NCI-H1930 (cell line): Measurements from ENCODE around the gene RARB.

ENCODE experiments used
- DNase-seq, 2 experiments: peaks; one replicate each; lab custom pipeline; 2025; lab: John Stamatoyannopoulos, UW

RARB gene

DNA sequence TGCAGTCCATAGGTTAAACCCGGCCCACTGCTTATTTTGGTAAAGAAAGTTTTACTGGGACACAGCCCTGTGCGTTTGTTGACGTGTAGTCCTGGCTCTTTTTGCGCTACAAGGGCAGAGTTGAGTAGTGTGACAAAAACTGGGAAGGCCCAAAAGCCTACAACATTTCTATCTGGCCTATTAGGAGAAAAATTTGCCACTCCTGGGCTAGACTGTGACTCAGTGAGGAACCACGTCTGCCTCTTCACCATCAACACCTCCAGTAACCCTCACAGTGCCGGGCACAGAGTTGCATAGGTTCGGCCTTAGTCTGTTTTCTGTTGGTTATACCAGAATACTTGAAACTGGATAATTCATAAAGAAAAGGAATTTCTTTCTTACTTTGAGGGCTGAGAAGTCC, 126.3 kb downstream of the RARB start:
- no peak for DNase-seq

DNA sequence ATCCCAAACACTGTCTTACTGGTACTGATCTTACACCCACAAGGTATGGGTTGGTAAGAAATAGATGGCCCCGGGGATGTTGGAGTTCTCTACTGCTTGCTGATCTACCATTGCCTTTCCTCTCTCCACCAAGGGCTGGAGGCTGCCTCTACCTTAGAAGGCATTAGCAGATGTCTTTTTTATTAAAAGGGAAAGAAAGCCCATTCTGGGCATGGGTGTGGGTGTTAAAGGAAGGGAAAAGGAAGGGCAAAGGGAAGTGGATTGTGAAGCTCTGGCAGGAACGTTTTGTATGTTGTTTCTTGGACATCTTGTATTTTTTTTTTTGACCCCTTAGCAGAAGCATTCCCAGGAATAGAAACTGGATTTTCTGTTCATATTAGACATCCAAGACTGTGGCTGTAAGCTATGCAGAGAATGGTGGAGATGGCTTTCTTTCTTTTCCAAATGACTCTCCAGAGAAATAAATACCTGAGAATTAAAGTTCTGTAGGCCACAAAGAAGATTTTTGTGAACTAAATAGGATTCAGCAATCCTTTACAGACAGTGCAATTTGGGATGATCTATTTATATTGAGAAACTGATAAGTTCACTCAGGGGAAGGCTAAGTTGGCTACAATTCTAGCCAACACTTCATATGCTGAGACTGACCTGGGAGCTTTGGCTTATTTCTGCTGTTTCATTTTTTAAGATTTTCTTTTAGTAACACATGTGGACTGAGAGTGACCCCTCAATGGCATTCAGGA, 127.8 kb downstream of the RARB start:
- no peak for DNase-seq

DNA sequence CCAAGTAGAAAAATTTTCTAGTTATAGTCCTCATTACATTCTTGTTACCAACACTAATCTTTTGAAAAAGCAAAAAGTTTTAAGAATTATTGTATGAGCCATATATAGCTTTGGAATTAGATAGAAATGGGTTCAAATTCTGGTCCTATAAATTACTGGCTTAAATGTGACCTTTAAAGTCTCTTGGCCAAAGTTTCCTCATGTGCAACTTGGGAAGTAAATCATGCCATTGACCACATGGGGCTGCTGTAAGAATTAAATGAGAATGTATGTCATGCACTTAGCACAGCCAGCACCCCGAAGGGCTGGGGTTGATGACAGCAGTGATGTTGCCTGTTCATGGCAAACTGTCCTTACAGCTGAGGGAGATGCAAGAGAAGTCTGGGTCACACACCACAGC, 128.4 kb downstream of the RARB start:
- DNase-seq, result no peak

DNA sequence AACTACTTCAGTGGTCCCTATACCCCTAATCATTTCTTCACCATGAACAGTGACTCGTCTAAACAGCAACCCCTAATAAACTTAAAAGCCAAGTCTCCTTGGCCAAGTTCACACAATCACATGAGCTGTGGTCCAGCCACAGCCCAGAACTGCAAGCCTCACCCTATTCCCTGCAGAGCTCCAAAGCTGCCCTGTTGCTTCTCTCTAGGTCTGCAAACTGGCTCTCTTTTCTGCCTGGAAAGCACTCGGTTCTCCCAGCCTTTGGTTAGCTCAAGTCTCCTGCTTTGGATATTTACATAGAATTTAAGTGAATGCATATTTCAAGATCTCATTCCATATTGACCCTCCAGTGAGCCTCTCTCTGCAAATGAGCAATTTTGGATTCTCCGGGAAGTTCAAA, 129.6 kb downstream of the RARB start:
- DNase-seq, result no peak

- DNase-seq, result no peak
Observed at GRCh38 chr3:25558121-25558520, 130.1 kb downstream of the RARB start.

DNA sequence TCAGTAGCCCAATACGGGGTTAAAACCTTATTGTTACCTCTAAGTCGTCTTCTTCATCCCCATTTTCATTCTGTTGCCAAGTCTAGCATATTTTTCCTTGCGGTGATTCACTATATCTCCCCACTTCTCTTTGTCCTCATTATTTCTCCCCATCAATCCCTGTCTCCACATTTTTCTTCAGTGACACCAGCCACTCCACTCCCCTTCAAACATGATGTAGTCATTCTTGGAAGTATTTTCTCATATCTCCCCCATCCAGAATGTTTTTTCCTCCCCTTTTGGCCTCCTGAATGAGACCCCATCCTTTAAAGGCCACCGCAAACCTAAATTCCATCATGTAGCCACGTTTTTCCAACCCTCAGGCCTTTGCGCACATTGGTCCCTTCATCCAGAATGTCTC, 130.7 kb downstream of the RARB start:
- no peak for DNase-seq

GRCh38 chr3:25563601-25564000, 135.5 kb downstream of the RARB start:
- DNase-seq, result no peak

DNA sequence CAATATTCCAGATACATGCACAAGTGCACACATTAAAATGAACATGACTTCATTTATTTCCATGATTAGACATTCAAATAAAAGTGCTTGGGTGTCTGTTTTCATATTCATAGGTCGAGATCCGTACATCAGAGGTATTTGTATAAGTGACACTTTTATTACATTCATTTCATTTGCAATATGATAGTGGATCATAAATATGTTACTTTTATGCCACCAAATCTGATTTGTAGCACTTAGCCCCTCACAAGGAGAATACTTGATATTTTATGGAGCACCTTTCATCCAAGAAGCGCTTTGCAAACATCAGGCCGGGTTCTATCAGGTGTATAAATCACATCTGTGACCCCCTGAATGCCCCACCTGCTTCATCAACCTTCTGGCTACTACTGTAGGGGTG, 136.0 kb downstream of the RARB start:
- DNase-seq, result no peak

DNA sequence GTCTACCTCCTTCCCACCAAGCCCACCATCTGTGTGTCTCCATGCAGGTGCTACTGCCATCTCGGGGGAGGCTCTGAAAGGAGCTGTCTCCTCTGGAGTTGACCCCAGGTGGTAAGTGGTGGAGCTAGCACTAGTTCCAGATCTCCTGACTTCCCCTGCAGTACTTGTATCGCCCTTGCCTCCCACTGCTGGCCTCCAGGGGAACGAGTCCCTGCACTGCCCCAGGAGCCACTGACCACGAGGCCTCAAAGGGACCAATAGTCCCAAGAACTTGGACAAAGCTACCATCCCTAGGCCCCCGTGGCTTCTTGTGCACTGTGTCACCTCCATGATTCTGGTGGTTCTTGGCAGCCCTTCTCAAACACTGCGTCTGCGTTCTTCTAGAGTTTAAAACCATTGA, 137.7 kb downstream of the RARB start:
- no peak for DNase-seq

- no peak for DNase-seq
Observed at GRCh38 chr3:25566358-25566920, 138.4 kb downstream of the RARB start.

DNA sequence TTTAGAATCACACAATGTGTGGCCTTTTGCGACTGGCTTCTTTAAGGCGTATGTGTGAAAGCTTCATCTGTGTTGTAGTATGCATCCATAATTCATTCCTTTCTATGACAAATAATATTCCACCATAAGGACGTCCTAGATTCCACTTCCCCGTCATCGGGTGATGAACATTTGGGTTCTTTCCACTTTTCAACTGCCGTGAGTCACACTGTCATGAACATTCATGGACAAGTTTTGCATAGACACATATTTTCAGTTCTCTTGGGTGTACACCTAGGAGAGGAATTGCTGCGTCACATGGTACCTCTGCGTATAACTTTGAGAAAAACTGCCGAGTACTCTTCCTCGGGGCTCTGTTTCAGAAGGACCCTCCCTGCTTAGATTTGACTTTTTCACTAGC, 139.3 kb downstream of the RARB start:
- no peak for DNase-seq

GRCh38 chr3:25567806-25568524, 139.9 kb downstream of the RARB start:
- DNase-seq, result no peak

GRCh38 chr3:25568525-25569078, 140.5 kb downstream of the RARB start:
- DNase-seq, result no peak

DNA sequence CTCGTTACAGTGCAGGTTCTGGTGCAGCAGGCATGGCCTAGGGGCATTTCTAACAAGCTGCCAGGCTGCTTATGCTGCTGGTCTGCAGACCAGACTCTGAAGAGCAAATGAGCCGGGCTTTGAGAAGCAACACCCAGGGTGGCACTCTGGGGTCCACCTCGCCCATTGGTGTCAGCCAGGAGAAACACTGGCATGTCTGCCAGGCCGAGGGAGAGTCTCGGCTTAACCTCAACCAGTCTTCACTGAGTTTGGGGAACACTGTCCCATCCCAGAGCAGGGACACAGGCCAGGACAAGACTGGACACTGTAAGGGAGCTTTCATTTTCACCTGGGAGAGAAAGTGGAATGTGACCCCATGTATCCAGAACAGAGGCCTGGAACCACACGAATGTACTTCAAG, 143.2 kb downstream of the RARB start:
- no peak for DNase-seq

GRCh38 chr3:25572336-25572735, 144.3 kb downstream of the RARB start:
- DNase-seq, result no peak

DNA sequence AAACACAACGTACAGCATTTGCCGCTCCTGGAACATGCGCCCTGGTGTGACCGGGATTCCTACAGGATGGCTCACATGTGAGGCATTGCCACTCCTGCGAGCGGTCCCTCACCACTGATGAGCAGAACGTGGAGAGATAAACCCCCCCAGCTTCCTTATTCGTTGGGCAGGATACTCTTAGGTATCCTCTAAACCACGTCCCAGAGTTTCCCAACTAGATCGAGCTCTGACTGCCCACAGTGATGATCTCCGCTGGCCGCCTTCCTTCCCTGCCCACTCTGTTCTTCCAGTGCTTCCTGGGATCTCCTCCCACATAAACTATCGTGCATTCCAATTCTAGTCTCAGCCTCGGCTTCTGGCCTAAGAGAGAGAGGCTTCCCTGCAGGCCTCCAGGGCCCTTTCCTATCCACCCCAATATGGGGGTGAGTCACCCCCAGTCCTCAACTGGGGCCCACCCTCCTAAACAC, 144.9 kb downstream of the RARB start:
- no peak for DNase-seq

DNA sequence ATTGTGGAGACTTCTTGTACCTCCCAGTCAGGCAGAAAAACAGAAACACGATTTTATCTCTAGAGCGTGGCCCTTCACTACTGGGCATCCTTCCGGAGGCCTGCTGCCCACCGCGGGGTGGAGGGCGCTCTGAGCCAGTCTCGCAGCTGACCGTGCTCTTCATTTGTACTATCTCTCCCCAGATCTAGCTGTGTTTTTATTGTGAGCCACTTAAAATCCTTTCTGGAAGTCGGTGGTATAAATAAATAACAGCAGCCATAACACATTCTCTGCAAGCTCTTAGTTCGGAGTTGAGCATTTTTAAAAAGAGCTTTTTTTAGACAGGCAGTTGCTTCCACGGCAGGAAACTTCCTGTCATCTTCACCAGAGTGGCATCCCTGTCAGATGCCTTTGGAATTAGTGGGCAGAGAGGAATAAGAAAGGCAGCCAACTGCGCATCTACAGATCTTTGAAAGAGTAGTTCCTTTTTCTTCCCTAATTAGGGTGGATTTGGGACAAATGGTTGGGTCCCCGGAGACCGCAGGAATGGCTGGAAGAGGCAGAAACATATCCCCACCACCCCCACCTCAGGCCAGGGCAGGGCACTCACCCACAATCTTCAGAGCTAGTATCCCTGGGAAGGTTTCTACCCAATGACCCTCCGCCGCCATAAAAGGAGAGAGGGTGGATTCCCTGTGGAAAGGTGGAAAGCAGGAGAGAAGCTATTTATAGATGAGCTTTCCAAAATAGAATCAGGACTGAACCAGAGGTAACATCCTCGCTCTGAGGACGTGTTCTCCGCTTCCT, 145.5 kb downstream of the RARB start:
- DNase-seq, result no peak

- no peak for DNase-seq
Observed at GRCh38 chr3:25574172-25574765, 146.2 kb downstream of the RARB start.

GRCh38 chr3:25575001-25575400, 146.9 kb downstream of the RARB start:
- no peak for DNase-seq

- no peak for DNase-seq
Observed at GRCh38 chr3:25576146-25576545, 148.1 kb downstream of the RARB start.

GRCh38 chr3:25576831-25577454, 148.9 kb downstream of the RARB start:
- no peak for DNase-seq
